ENCODE measurements around the gene UBTD2.

UBTD2 gene

GRCh38 chr5:172303572-172304335 is 20.2 kb upstream of the UBTD2 start:
- Histone ChIP-seq H3K4me3 (ENCODE audit: low read length) (no peak overlapping the region), H3K9ac (ENCODE audit: low read length) (no peak overlapping the region), H2AFZ (ENCODE audit: low read length) (no peak overlapping the region), H3K4me2 (ENCODE audit: low read depth, low read length) (no peak overlapping the region), H3K27ac (ENCODE audit: low read length) (no peak overlapping the region), H3K27me3 (replicated peaks; ENCODE audit: insufficient read depth, low read length) (no peaks in the 10 kb centered on the region), H3K4me1 (ENCODE audit: low read length) (no peaks in the 10 kb centered on the region), H4K20me1 (ENCODE audit: insufficient read depth, low read length) (no peaks in the 10 kb centered on the region), H3K9me3 (replicated peaks; ENCODE audit: insufficient read depth, low read length) (no peaks in the 10 kb centered on the region), H3K9me2 (replicated peaks; ENCODE audit: insufficient read depth, low read length) (no peaks in the 10 kb centered on the region), H3K79me2 (ENCODE audit: low read length) (no peaks in the 10 kb centered on the region), H3F3A (ENCODE audit: insufficient read depth, low read length) (no peaks in the 10 kb centered on the region), H3K36me3 (replicated peaks; ENCODE audit: insufficient read depth, low read length) (no peaks in the 10 kb centered on the region)
- no peak for TF ChIP-seq CTCF (IDR thresholded peaks at IDR 0.05; ENCODE audit: low read length)
- no peak for TF ChIP-seq EZH2phosphoT487 (IDR thresholded peaks at IDR 0.05; ENCODE audit: low read length)
- TF ChIP-seq EZH2 (optimal IDR thresholded peaks at IDR 0.05; ENCODE audit: low read depth, low read length), result no peak
- no peak for DNase-seq

GRCh38 chr5:172303162-172303561 is 19.6 kb upstream of the UBTD2 start:
- Histone ChIP-seq H3K36me3 (replicated peaks; ENCODE audit: insufficient read depth, low read length) (no peaks in the 10 kb centered on the region), H3K4me2 (ENCODE audit: low read depth, low read length) (no peak overlapping the region), H2AFZ (ENCODE audit: low read length) (no peak overlapping the region), H3K9me2 (replicated peaks; ENCODE audit: insufficient read depth, low read length) (no peaks in the 10 kb centered on the region), H3K27ac (ENCODE audit: low read length) (no peak overlapping the region), H3K9me3 (replicated peaks; ENCODE audit: insufficient read depth, low read length) (no peaks in the 10 kb centered on the region), H4K20me1 (ENCODE audit: insufficient read depth, low read length) (no peaks in the 10 kb centered on the region), H3K79me2 (ENCODE audit: low read length) (no peaks in the 10 kb centered on the region), H3K4me3 (ENCODE audit: low read length) (no peak overlapping the region), H3K27me3 (replicated peaks; ENCODE audit: insufficient read depth, low read length) (no peaks in the 10 kb centered on the region), H3F3A (ENCODE audit: insufficient read depth, low read length) (no peaks in the 10 kb centered on the region), H3K4me1 (ENCODE audit: low read length) (no peaks in the 10 kb centered on the region), H3K9ac (ENCODE audit: low read length) (no peak overlapping the region)
- TF ChIP-seq EZH2phosphoT487 (IDR thresholded peaks at IDR 0.05; ENCODE audit: low read length) (no peak), CTCF (IDR thresholded peaks at IDR 0.05; ENCODE audit: low read length) (no peak), EZH2 (optimal IDR thresholded peaks at IDR 0.05; ENCODE audit: low read depth, low read length) (no peak)
- no peak for DNase-seq

GRCh38 chr5:172302047-172302710 is 18.6 kb upstream of the UBTD2 start:
- H3K9me3 ChIP-seq (replicated peaks; ENCODE audit: insufficient read depth, low read length), result no peaks in the 10 kb centered on the region
- DNase-seq, result no peak
- no peaks in the 10 kb centered on the region for H3K27me3 ChIP-seq (replicated peaks; ENCODE audit: insufficient read depth, low read length)
- H3K4me1 ChIP-seq (ENCODE audit: low read length), result no peaks in the 10 kb centered on the region
- H3K79me2 ChIP-seq (ENCODE audit: low read length), result no peaks in the 10 kb centered on the region
- H4K20me1 ChIP-seq (ENCODE audit: insufficient read depth, low read length), result no peaks in the 10 kb centered on the region
- H3K27ac ChIP-seq (ENCODE audit: low read length), result no peak overlapping the region
- TF ChIP-seq EZH2 (optimal IDR thresholded peaks at IDR 0.05; ENCODE audit: low read depth, low read length), result no peak
- TF ChIP-seq EZH2phosphoT487 (IDR thresholded peaks at IDR 0.05; ENCODE audit: low read length), result no peak
- TF ChIP-seq CTCF (IDR thresholded peaks at IDR 0.05; ENCODE audit: low read length), result no peak
- no peaks in the 10 kb centered on the region for H3K9me2 ChIP-seq (replicated peaks; ENCODE audit: insufficient read depth, low read length)
- H2AFZ ChIP-seq (ENCODE audit: low read length), result no peak overlapping the region
- H3K4me3 ChIP-seq (ENCODE audit: low read length), result no peak overlapping the region
- no peaks in the 10 kb centered on the region for H3K36me3 ChIP-seq (replicated peaks; ENCODE audit: insufficient read depth, low read length)
- H3K4me2 ChIP-seq (ENCODE audit: low read depth, low read length), result no peak overlapping the region
- no peak overlapping the region for H3K9ac ChIP-seq (ENCODE audit: low read length)
- H3F3A ChIP-seq (ENCODE audit: insufficient read depth, low read length), result no peaks in the 10 kb centered on the region

Measured in MM.1S (cell line).